ENCODE measurements around the gene TIMD4. TPM values are rescaled to one million over a fixed set of nuclear protein-coding genes. Genes with fewer than 3 reads are reported as not detected.

TIMD4 gene
- total and polyA plus RNA-seq, 2 donors (not counting 1 experiment from before 2014, with no cell fraction given): not detected

GRCh38 chr5:156906807-156907206, 56.2 kb downstream of the TIMD4 start:
- Histone ChIP-seq H2AFZ (ENCODE audit: low read length) (no peak overlapping the region), H3K36me3 (ENCODE audit: control insufficient read depth, insufficient read depth, low read length) (no peaks in the 10 kb centered on the region), H3K27me3 (ENCODE audit: control insufficient read depth, insufficient read depth, low read length) (no peaks in the 10 kb centered on the region), H3K9me3 (ENCODE audit: control insufficient read depth, insufficient read depth, low read depth, low read length) (no peaks in the 10 kb centered on the region), H3K27ac (ENCODE audit: insufficient read depth, low read length) (no peak overlapping the region), H3K9ac (ENCODE audit: insufficient read depth, low read length) (no peak overlapping the region), H3K79me2 (ENCODE audit: control insufficient read depth, insufficient read depth, low read length) (no peaks in the 10 kb centered on the region), H4K20me1 (ENCODE audit: control insufficient read depth, extremely low read depth, insufficient read depth, low read length) (no peaks in the 10 kb centered on the region), H3K4me3 (replicated peaks in 1 of 4; ENCODE audit: control extremely low read depth in 1 of 4, insufficient read depth in 1 of 4, low read depth in 3 of 4, low read length in 4 of 4) (no peak overlapping the region), H3K4me1 (ENCODE audit: control insufficient read depth, extremely low read depth, insufficient read depth, low read length) (no peaks in the 10 kb centered on the region), H3K4me2 (ENCODE audit: extremely low read depth, insufficient read depth, low read length) (no peak overlapping the region)
- TF ChIP-seq EZH2 (IDR thresholded peaks at IDR 0.05; ENCODE audit: low read length, missing control alignments) (no peak), CTCF (conservative IDR thresholded peaks at IDR 0.05 in 1 of 2, IDR thresholded peaks at IDR 0.05 in 1 of 2; ENCODE audit: low read depth in 1 of 2, low read length in 2 of 2) (no peak)
- no peak for DNase-seq (ENCODE audit: low read depth in 2 of 2)

GRCh38 chr5:156896546-156896945, 66.5 kb downstream of the TIMD4 start:
- Histone ChIP-seq H3K4me3 (replicated peaks in 1 of 4; ENCODE audit: control extremely low read depth in 1 of 4, insufficient read depth in 1 of 4, low read depth in 3 of 4, low read length in 4 of 4) (no peak overlapping the region), H3K27me3 (ENCODE audit: control insufficient read depth, insufficient read depth, low read length) (no peaks in the 10 kb centered on the region), H3K4me1 (ENCODE audit: control insufficient read depth, extremely low read depth, insufficient read depth, low read length) (no peaks in the 10 kb centered on the region), H3K79me2 (ENCODE audit: control insufficient read depth, insufficient read depth, low read length) (no peaks in the 10 kb centered on the region), H3K9me3 (ENCODE audit: control insufficient read depth, insufficient read depth, low read depth, low read length) (no peaks in the 10 kb centered on the region), H2AFZ (ENCODE audit: low read length) (no peak overlapping the region), H3K4me2 (ENCODE audit: extremely low read depth, insufficient read depth, low read length) (no peak overlapping the region), H3K36me3 (ENCODE audit: control insufficient read depth, insufficient read depth, low read length) (no peaks in the 10 kb centered on the region), H3K27ac (ENCODE audit: insufficient read depth, low read length) (no peak overlapping the region), H4K20me1 (ENCODE audit: control insufficient read depth, extremely low read depth, insufficient read depth, low read length) (no peaks in the 10 kb centered on the region), H3K9ac (ENCODE audit: insufficient read depth, low read length) (no peak overlapping the region)
- TF ChIP-seq EZH2 (IDR thresholded peaks at IDR 0.05; ENCODE audit: low read length, missing control alignments) (no peak), CTCF (conservative IDR thresholded peaks at IDR 0.05 in 1 of 2, IDR thresholded peaks at IDR 0.05 in 1 of 2; ENCODE audit: low read depth in 1 of 2, low read length in 2 of 2) (no peak)
- no peak for DNase-seq (ENCODE audit: low read depth in 2 of 2)

GRCh38 chr5:156893517-156893916, 69.5 kb downstream of the TIMD4 start:
- Histone ChIP-seq H3K4me2 (ENCODE audit: extremely low read depth, insufficient read depth, low read length) (no peak overlapping the region), H3K4me3 (replicated peaks in 1 of 4; ENCODE audit: control extremely low read depth in 1 of 4, insufficient read depth in 1 of 4, low read depth in 3 of 4, low read length in 4 of 4) (no peak overlapping the region), H3K36me3 (ENCODE audit: control insufficient read depth, insufficient read depth, low read length) (no peaks in the 10 kb centered on the region), H4K20me1 (ENCODE audit: control insufficient read depth, extremely low read depth, insufficient read depth, low read length) (no peaks in the 10 kb centered on the region), H3K27me3 (ENCODE audit: control insufficient read depth, insufficient read depth, low read length) (no peaks in the 10 kb centered on the region), H3K27ac (ENCODE audit: insufficient read depth, low read length) (no peak overlapping the region), H3K9ac (ENCODE audit: insufficient read depth, low read length) (no peak overlapping the region), H3K4me1 (ENCODE audit: control insufficient read depth, extremely low read depth, insufficient read depth, low read length) (no peaks in the 10 kb centered on the region), H3K9me3 (ENCODE audit: control insufficient read depth, insufficient read depth, low read depth, low read length) (no peaks in the 10 kb centered on the region), H3K79me2 (ENCODE audit: control insufficient read depth, insufficient read depth, low read length) (no peaks in the 10 kb centered on the region), H2AFZ (ENCODE audit: low read length) (no peak overlapping the region)
- TF ChIP-seq EZH2 (IDR thresholded peaks at IDR 0.05; ENCODE audit: low read length, missing control alignments) (no peak), CTCF (conservative IDR thresholded peaks at IDR 0.05 in 1 of 2, IDR thresholded peaks at IDR 0.05 in 1 of 2; ENCODE audit: low read depth in 1 of 2, low read length in 2 of 2) (no peak)
- no peak for DNase-seq (ENCODE audit: low read depth in 2 of 2)

All from fibroblast of lung (primary cell).